ENCODE data around the gene SNX14.

SNX14 gene

DNA sequence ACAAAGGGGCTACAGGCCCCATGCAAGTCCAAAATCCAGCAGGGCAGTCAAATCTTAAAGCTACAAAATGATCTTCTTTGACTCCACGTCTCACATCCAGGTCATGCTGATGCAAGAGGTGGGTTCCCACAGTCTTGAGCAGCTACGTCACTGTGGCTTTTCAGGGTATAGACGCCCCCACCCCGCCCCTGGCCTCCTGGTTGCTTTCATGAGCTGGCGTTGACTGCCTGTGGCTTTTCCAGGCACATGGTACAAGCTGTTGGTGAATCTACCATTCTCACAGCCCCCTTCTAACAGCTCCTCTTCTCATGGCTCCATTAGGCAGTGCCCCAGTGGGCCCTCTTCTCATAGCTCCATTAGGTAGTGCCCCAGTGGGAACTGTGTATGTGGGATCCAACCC is 96.8 kb downstream of the SNX14 start:
- DNase-seq (ENCODE audit: low read depth in 2 of 2), result peak in 1 of 2 donors; percentile 1

DNA sequence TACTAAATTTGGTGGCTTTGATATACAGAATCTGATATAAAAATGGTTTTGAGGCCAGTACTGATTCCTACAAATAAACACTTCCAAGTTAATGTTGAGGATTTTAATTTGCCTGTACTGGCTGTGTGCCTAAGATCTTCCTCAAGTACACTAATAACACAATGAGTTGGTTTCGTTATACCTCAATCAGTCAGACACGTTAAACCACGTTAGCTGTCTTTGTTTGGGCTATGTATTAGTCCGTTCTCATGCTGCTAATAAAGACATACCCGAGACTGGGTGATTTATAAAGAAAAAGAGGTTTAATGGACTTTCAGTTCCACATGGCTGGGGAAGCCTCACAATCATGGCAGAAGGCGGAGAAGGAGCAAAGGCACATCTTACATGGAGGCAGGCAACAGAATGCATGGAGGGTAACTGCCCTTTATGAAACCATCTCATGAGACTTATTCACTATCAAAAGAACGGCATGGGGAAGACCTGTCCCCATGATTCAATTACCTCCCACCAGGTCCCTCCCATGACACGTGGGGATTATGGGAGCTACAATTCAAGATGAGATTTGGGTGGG is 97.6 kb downstream of the SNX14 start:
- no peak for DNase-seq (ENCODE audit: low read depth in 2 of 2)

DNA sequence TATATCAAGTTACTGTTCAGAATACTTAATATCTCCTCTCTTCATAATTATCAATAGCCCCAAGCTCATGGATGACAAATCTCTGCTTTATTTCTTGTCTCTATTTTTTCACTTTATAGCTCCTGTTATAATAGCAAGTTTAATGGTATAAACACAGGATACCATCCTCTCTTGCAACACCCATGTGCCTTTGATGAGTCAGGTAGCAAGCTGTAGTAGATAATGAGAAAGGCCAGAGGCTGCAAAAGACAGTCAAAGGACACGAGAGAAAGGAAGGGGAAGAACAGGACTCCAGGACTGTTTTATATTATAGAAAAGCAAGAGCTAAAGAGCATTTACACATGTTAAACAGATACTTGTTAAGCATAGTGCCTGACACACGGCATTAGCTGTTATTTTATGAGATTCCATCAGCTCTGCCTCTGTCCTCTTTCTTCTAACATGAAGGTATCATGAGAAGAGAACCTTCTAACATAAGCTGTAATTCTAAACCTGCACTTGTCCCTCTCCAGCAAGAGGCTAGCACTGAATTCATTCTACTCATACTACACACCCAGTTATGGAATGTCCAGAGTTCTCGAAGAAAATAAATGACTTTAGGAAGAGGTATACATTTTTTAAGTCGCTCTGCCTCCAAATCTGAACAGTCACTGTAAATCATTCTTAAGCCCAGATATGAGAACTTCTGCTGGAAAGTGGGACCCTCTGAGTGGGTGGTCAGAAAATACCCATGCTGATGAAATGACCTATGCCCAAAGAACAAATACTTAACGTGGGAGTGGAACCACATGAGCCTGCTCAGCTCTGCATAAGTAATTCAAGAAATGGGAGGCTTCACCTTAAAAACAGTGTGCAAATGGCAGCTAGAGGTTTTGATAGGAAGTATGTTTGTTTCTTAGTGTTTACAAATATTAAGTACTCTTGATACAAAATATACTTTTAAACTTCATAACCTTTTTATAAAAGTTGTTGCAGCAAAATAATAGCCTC is 98.8 kb downstream of the SNX14 start:
- DNase-seq (ENCODE audit: low read depth in 2 of 2), result no peak

DNA sequence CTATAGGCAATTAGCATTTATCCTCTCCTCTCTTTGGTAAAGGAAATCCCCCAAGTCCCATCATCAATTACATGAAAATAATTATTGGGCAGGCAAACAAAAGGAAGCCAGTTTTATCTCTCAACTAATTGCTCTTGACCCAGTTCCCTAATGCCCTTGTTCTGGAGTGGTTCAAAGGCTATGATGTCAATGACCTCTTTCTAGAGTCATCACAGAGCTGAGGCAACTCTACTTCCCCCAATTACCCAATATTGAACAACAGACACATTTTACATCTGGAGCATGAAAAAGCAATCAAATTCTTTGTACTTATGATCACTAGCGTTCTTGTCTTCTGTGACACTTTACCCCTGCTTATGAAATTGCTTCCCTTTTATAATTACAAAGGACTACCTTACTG is 100.3 kb downstream of the SNX14 start:
- DNase-seq (ENCODE audit: low read depth in 2 of 2), result no peak

DNA sequence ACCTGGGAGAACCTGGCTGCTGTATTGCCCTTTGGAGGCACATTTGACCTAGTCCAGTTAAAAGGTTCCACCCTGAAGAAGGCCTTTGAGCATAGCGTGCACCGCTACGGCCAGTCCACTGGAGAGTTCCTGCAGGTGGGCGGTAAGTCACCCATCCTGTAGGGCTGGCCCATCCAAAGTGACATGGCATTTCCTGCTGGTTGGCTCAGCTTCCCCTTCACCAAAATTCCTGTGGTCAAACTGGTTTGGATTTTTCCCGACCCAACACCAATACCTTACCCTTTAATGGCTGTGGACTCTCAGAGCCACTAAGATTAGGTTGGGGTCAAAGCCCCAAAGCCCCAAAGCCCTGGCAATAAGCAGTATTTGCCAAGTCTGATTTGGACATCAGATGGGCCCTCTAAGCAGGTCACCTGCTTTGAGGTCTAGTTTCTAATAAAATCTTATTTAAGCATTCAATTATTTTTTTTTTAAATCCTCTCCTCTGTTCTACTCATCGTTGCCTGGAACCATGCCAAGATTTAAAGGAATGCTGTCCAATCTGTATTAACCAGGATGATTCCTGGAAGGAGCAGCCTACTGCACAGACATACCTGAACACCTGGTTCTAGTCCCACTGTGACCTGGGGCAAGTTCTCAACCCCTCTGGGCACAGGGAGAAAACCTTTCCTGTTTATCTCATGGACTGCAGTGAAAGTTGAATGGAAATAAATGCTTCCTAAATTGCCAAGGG is 103.0 kb downstream of the SNX14 start:
- DNase-seq (ENCODE audit: low read depth in 2 of 2), result no peak

DNA sequence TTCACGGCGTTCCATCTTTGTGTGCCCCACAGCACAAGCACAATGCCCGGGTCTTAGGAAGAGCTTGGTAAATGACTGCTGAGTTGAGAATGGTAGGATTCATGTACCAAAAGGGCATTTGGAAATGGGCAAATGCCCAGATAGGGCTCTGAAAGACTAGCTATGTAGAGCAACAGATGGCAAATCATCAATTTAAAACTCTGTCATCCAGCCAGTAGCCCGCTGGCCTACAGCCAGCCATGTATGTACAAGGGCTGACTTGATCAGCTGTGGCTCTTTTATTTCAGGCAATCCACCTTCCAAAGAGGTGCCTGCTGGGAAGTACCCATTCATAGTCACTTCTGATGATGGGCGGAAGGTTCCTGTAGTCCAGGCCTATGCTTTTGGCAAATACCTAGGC is 108.7 kb downstream of the SNX14 start:
- no peak for DNase-seq (ENCODE audit: low read depth in 2 of 2)

DNA sequence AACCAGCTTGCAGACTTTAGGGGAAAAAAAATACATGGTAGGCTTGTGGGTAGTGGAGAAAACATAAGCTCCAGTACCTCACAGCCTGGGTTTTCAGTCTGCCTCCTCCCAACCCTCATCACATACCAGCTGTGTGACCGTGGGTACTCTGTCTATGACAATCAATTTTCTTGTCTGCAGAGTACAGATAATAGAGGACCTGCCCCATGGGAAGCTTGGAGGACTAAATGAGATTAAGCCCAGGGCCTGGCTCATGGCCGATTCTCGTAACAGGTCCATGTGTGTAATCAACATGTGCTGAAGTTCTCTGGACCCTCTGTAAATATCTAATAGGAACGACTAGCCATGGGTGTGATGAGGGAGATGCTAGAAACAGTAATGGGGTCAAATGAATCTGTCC is 109.8 kb downstream of the SNX14 start:
- DNase-seq (ENCODE audit: low read depth in 2 of 2), result no peak

DNA sequence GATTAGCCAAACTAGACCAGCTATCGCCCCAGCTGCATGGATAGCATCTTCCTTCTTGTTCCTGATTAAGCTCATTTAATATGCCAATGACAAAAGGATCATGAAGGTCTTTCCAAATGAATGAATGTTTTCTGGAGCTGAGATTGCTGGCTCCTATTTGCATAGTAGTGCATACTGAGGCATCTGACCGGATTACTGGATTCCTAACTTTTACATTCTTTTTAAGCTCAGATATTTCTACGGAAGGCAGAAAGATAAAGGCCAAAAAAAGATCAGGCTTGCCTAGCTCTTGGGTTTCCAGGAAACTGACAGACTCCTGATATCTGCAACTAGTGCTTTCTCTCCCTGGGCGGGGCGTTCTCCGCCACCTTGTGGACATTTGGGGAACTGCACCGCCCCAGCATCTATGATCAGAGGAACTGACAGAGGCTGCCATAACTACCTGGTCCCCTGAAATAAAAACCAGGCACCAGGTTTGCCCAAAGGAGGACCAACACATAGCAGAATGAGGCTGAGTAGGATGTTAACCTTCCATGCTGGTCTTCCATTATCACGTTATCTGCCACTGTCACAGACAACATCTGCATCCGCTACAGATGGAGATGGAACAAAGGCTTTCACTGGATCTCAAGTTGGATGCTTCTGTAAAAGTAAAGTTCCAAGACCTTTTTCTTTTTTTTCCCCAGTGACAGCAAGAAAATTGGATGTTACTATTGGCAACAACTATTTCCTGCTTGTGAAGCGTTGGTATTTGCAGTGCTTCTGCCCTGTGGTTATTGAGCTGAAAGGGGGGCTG is 110.6 kb downstream of the SNX14 start:
- peak; percentile 62 to 69 for DNase-seq (ENCODE audit: low read depth in 2 of 2)

DNA sequence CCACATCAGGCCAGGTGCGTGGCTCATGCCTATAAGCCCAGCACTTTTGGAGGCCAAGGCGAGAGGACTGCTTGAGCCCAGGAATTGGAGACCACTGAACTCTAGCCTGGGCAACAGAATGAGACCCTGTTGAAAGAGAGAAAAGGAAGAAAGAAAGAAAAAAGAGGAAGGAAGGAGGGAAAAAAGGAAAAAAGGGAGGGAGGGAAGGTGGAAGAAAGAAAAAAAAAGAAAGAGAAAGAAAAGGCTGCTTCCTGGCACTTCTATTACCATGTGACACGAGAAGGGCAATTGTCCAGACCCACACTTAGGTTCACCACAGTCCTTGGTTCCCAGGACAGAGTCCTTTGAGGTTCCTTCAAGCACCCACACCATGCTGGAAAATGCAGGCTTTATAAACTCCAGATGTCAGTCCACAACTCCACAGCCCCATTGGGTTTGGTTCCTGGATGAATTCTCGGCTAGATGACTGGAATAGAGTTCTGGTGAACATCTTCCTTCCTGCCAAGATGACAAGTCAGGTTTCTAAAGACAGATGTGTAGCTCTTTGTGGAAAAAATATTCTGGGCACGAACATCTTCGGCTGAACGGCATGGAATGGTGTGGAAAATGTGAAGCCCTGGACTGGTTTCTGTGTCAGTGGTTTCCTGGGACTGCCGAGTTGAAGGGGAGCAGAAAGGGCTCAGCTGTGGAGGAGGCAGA is 111.3 kb downstream of the SNX14 start:
- DNase-seq (ENCODE audit: low read depth in 2 of 2), result no peak

DNA sequence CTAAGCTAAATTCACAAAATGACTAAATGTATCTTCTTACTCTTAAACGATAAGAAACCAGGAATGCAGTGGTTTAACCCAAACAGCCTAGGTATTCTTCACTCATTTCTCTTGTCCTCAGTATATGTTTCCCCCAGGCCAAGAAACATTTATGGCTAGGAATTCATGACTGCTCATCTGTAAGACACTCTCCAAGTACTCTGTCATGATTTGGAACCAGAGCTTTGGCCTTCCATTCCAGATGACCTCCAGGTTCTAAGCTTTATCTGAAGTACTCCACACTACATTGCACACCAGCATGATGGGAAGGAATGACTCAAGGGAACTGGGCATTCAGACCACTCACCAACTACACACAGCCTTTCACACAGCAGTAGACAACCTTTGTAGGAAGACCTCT is 114.5 kb downstream of the SNX14 start:
- DNase-seq (ENCODE audit: low read depth in 2 of 2), result no peak

DNA sequence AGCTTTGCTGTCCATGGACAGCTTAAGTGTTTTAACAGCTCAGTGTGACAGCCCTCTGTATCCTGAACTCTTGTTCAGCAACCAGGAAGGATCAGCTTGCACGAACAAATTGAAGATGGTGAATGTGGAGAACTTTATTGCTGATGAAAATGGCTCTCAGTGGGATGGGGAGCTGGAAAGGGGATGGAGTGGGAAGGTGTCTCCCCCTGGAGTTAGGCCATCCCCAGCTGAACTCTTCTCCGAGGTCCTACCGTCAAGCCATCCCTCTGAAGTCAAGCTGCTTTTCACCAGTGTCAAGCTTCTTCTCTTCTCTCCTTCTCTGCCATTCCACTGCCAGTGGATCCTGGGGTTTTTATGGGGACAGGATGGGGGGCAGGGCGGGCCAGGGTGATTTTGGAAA is 117.1 kb downstream of the SNX14 start:
- no peak for DNase-seq (ENCODE audit: low read depth in 2 of 2)

DNA sequence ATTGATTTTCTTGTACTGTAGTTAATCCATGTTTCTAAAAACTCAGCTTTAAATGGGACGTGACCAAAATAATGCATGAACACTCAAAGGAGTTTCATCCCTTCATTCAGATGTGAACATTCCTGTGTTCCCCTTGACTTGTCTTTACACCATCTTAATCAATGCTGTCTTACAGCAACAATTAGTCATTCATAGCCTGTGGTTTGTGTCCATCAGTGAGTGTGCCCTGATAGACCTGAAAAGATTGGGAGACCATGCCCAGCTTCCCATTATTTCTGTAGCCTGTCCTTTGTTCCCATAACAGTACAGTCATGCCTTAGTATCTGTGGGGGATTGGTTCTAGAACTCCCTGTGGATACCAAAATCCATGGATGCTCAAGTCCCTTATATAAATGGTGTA is 119.9 kb downstream of the SNX14 start:
- DNase-seq (ENCODE audit: low read depth in 2 of 2), result no peak

DNA sequence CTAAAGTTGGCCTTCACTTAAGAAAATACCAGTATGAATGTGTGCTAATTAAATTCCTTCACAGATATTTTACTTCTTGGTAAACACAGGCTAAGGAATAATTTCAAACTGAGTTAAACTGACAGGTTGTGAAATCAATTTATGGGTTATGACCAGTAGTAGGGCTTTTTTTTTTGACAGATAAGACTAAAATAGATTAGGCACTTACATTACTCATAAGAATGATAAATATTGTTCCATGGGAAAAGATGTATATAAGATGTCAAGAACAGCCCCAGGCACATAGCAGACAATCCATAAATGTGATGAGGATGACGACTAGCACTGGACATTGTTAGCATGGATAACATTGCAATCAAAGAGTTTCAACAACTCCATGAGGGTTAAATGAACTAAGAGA is 120.9 kb downstream of the SNX14 start:
- DNase-seq (ENCODE audit: low read depth in 2 of 2), result no peak

DNA sequence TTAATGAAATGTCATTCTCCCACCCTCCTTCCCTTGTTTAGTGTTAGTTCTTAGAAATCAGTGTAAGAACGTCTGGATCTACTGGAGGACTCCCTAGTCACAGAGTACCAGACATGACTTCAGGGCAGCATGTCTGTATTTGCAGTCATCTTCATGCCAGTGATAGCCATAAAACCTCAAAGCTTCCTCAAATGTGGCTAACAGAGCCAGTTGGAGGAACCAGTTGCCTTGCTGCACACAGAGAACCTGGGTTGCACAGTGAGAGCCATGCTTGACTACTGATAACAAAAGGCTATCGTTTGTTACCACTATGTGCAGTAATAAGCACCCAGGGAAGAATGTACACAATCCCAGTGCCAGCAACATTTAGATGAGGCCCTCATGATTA is 123.6 kb downstream of the SNX14 start:
- DNase-seq (ENCODE audit: low read depth in 2 of 2), result no peak

DNA sequence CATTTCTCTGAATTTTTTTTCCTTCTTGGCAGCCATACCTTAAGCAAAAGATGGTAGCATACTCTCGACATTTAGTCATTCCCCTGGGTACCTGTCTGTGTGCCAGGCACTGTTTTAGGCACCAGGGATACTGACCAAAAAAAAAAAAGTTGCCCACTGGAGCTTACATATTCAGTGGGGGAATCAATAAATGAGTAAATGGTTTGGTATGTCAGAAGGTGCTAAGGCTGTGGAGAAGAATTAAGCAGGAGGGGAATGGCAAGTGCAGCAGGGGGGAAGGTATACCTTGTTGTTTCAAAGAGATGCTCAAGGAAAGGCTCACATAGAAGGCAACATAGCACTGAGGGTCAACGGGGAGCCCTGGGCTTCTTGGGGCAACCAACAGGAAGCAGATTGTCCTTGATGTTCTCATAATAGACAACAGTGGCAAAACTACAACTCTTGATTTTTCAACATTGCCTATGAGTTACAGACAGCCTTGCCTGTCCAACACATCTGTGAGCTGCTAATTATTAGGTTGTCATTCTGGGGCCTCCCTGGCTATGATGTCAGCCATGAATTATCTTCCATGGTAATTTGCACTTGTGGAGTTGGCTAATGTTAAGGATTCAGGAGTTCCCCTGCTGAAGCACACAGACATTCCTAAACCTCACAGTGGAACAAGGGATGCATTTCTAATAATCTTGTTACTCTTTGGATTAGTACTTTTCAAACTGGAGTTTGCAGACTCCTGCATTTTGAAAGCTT is 124.2 kb downstream of the SNX14 start:
- DNase-seq (ENCODE audit: low read depth in 2 of 2), result no peak

DNA sequence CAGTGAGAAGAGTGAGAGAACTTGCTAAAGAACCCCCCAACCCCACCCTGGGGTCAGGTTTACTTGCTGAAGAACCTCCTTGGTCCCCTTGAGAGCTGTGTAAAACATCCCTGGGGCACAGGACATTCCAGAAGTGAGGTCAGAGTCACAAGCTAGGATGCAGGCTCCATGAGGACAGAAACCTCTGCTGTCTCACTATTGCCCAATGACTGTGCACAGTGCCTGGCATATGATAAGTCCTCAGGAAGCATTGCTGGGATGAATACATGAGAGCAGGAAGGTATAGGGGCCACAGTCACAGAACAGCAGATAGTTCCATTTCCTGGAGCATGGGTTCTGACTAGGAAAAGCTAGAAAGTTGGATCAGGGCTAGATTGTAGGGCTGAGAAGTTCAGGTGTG is 125.3 kb downstream of the SNX14 start:
- no peak for DNase-seq (ENCODE audit: low read depth in 2 of 2)

DNA sequence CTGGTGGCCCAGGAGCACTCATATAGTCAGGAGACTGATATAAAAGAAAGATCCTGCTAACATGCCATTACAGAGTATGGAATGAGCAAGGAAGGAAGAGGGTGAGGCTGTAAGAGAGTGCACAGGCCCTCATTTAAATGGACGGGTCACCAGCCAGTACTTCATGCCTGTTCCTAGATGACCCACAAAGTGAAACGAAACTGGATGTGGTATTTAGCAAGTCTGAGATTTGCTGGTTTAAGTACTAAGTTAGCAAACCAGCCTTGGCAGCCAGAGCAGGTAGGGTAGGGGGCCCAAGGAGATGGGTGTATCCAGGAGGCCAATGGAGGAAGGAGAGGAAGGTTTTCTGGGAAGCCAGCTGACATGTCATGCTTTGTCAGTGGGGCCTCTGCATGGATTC is 127.9 kb downstream of the SNX14 start:
- DNase-seq (ENCODE audit: low read depth in 2 of 2), result no peak

DNA sequence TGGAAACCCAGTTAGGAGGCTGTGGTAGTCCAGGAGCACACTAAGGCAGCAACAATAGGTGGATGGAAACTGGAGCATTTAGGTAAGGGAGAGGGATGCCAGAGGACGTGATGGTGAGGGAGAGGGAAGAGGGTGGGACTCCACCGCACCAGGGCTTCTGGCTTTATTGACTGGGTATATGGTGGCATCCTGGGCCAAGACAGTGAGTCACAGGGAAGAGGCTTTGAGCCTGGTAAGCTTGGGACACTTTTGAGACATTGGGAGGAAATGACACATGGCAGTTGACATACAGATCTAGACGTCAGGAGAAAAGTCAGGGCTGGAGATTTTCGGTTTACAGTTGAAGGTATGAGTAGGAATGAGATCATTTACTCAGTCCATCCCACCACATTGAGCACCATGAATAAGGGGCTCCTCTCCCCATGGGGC is 128.9 kb downstream of the SNX14 start:
- DNase-seq (ENCODE audit: low read depth in 2 of 2), result peak; percentile 36 to 48

DNA sequence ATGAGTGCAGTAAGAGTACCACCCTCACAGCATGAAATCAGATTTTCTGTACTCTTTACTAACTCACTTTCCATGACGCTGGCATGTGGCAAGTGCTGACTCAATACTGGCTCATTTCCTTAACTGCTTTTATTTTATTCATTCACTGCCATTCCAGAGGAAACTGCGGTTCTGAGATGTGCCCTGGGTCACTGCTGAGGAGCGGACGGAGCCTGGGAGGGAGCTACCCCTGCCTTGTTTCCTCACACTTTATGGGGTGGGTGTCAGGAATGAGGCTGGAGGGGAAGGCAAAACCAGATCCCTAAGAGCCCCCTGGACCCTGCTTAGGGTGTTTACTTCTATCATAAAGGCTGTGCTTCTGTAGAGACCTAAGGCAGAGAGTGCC is 129.4 kb downstream of the SNX14 start:
- DNase-seq (ENCODE audit: low read depth in 2 of 2), result peak; percentile 40 to 42

DNA sequence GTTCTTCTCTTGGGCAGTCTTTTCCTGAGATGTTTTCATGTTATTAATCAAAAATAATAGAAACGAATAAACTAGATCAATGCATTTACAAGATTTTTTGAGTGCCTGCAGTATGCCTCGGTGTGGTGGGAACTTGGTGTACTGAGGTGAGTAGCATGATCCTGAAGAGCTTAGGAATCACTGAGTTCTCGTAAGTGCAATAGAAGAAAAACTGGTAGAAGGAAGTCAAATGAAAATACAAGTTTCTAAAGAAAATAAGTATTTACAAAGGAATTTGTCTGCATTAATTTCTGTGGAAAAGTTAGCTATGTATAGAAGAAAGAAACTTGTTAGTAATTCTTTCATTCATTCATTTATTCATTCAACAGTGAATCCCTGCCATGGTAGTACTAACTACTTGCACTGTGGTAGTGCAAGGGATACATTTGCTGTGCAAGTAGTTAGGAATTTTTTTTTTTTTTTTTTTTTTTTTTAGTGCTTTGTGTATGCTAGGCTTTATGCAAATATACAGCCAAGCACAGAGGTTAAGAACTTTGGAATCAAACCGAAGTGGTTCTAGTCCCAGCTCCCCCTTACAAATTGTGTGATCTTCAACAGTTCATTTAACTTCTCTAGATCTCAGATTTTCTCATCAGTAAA is 129.9 kb downstream of the SNX14 start:
- DNase-seq (ENCODE audit: low read depth in 2 of 2), result no peak

All from stimulated activated CD8-positive, alpha-beta memory T cell treated with anti-CD3 and anti-CD28 coated beads, Interleukin-15, amount 100 ng/mL, for 48 hours (primary cell).